T-helper 2 cell treated with Interferon-gamma antibody and Interleukin-4, amounts not matched to agents 5 μg/mL and 100 μg/mL, for 36 hours (primary cell): ENCODE measurements around the gene HTN3.
"Not testable (repeated sequence)": the region's sequence is repeated elsewhere in the genome, so short reads cannot be mapped to it uniquely, and the experiment has no call there.

Experiments used
- DNase-seq: peaks from one replicate; pipeline ENCODE4 v3.0.0; 2021; ENCODE audit warnings: low spot score
- H3K27ac Mint-ChIP-seq: one replicate; pipeline ENCODE4 v1.8.0; 2021; ENCODE audit warnings: mild to moderate bottlenecking, mixed read lengths
- H3K27me3 Mint-ChIP-seq: one replicate; pipeline ENCODE4 v1.8.0; 2021; ENCODE audit warnings: low read depth, mixed read lengths
- H3K36me3 Mint-ChIP-seq: one replicate; pipeline ENCODE4 v1.8.0; 2021; ENCODE audit warnings: low read depth, mixed read lengths
- H3K4me1 Mint-ChIP-seq: one replicate; pipeline ENCODE4 v1.8.0; 2021; ENCODE audit warnings: low read depth, mixed read lengths
- H3K4me3 Mint-ChIP-seq: one replicate; pipeline ENCODE4 v1.8.0; 2022; ENCODE audit warnings: mild to moderate bottlenecking, moderate library complexity, mixed read lengths
- H3K9me3 Mint-ChIP-seq: one replicate; pipeline ENCODE4 v1.8.0; 2021; ENCODE audit warnings: mixed read lengths

HTN3 gene

DNA sequence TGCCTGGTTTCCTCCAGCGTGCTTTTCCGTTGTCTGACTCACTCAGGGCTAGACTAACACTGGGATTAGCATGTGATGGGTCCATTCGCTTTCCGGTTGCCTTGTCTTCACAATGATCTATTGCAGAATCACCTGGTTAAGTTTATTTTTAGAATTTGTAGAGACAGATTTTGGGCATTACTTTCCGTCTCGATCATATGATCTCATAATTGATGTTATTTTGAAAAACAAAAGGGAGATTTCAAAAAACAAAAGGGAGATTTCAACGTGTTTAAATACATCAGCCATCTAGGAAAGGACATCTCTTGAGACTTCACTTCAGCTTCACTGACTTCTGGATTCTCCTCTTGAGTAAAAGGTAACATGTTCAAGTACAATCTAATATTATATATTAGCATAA is at the start of gene HTN3:
HTN3 (plus strand) TSS at position 301 of the 400 bp plus-strand sequence. CDS start 2,282 bp downstream, outside the sequence.
- H3K36me3 Mint-ChIP-seq, H3K27ac Mint-ChIP-seq, H3K4me3 Mint-ChIP-seq, DNase-seq, H3K27me3 Mint-ChIP-seq, H3K9me3 Mint-ChIP-seq, H3K4me1 Mint-ChIP-seq: not testable (repeated sequence)

DNA sequence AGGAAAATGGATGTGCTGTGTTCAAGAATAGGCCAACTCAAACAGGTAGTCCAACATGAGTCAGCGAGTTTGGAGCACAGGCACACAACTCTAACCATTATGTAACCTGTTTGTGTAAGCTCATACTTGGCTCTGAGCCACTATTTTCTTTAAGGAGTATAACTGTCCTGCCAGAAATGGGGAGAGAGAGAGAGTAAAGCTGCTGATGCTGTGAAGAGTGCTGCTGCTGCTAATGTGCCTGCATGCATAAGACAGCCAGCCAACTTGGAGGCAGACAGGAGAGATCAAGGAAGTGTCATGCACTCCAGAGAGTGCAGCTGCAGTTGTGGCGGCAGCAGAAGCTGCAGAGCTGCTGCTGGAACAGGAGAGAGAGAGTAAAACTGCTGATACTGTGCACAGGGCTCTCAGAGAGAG is 44.2 kb upstream of the HTN3 start:
- DNase-seq: no peak
- H3K36me3 Mint-ChIP-seq: no peaks in the 10 kb centered on the region
- no peak overlapping the region for H3K4me3 Mint-ChIP-seq
- no peaks in the 10 kb centered on the region for H3K4me1 Mint-ChIP-seq
- H3K27ac Mint-ChIP-seq: no peak overlapping the region
- no peaks in the 10 kb centered on the region for H3K27me3 Mint-ChIP-seq
- no peaks in the 10 kb centered on the region for H3K9me3 Mint-ChIP-seq

DNA sequence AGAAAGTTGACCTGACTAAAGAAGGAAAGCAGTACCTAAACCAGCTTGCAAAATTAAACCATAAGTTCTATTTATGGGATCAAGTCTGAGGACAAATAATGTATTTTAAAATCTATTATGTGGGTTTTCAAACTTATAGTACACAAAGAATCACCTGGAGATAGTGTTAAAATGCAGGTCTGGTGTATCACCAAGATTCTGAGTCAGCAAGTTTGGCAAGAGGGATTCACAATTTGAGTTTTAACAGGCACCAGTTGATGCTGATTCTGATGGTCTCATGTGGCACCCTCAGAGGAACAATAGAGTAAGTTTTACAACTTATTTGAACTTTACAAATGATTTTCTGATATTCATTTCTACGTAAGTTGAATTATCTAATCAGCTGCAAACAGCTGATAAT is 41.6 kb upstream of the HTN3 start:
- no peak overlapping the region for H3K4me3 Mint-ChIP-seq
- no peaks in the 10 kb centered on the region for H3K36me3 Mint-ChIP-seq
- H3K27me3 Mint-ChIP-seq: no peaks in the 10 kb centered on the region
- H3K9me3 Mint-ChIP-seq: no peaks in the 10 kb centered on the region
- H3K27ac Mint-ChIP-seq: no peak overlapping the region
- DNase-seq: no peak
- H3K4me1 Mint-ChIP-seq: no peaks in the 10 kb centered on the region

DNA sequence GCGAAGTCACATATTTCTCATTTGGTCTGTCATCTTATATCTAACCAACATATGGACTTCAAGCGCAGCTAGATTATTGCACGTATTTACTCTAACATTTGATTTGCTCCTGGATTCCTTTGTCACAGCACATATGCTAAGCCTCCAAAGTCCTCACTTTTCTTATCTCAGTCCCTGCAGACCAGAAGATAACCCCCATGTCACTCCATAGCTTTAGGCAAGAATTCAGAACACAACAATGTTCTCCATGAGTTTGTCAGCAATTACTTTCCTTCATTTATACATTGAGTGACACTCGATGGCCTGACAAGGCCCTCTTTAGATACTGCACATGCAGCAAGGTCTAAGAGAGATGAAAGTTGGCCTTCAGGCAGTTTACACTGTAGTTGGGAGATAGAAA is 37.2 kb upstream of the HTN3 start:
- peaks cover 3% of the 10 kb centered on the region for H3K27me3 Mint-ChIP-seq
- DNase-seq: no peak
- H3K4me3 Mint-ChIP-seq: no peak overlapping the region
- H3K4me1 Mint-ChIP-seq: no peaks in the 10 kb centered on the region
- H3K27ac Mint-ChIP-seq: no peak overlapping the region
- H3K36me3 Mint-ChIP-seq: no peaks in the 10 kb centered on the region
- H3K9me3 Mint-ChIP-seq: no peaks in the 10 kb centered on the region

DNA sequence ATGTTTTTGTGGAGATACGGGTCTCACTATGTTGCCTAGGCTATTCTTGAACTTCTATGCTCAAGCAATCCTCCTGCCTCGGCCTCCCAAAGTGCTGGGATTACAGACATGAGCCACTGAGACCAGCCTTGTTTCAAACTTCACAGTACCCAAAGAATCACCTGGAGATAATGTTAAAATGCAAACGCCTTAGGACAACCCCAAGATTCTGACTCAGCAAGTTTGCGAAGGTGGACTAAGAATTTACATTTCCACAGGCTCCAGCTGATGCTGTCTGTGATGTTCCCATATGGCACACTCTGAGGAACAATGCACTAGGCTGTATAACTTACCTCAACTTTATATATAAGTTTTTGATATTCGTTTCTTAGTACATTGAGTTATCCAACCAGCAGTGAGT is 33.5 kb upstream of the HTN3 start:
- no peak overlapping the region for H3K4me3 Mint-ChIP-seq
- no peaks in the 10 kb centered on the region for H3K9me3 Mint-ChIP-seq
- no peak overlapping the region for H3K27ac Mint-ChIP-seq
- H3K27me3 Mint-ChIP-seq: peaks cover 6% of the 10 kb centered on the region
- DNase-seq: no peak
- peaks cover 2% of the 10 kb centered on the region for H3K4me1 Mint-ChIP-seq
- H3K36me3 Mint-ChIP-seq: no peaks in the 10 kb centered on the region

DNA sequence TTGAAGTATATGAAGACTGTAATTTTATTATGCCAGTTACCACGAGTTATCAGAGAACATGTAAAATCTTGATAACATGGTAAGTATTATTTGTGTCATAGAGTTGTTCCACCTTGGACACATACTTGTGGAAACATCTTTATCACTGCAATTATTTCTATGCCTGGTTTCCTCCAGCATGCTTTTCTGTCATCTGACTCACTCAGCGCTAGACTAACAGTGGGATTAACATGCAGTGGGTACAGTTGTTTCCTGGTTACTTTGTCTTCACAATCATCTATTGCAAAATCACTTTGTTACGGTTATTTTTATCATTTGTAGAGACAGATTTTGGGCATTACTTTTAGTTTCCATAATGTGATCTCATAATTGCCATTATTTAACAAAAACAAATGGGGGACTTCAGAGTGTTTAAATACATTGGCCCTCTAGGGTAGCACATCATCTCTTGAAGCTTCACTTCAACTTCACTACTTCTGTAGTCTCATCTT is 32.7 kb upstream of the HTN3 start, which contains the start of gene STATH:
STATH (plus strand) TSS at position 441 of the 491 bp plus-strand sequence. CDS start 2,472 bp downstream, outside the sequence.
- no peak within 1 kb of the TSS for H3K27ac Mint-ChIP-seq
- no peak for DNase-seq
- H3K9me3 Mint-ChIP-seq: no peaks in the 10 kb centered on the region
- peaks cover 2% of the 10 kb centered on the region for H3K4me1 Mint-ChIP-seq
- no peak within 1 kb of the TSS for H3K4me3 Mint-ChIP-seq
- no peaks in the 10 kb centered on the region for H3K36me3 Mint-ChIP-seq
- peaks cover 6% of the 10 kb centered on the region for H3K27me3 Mint-ChIP-seq

DNA sequence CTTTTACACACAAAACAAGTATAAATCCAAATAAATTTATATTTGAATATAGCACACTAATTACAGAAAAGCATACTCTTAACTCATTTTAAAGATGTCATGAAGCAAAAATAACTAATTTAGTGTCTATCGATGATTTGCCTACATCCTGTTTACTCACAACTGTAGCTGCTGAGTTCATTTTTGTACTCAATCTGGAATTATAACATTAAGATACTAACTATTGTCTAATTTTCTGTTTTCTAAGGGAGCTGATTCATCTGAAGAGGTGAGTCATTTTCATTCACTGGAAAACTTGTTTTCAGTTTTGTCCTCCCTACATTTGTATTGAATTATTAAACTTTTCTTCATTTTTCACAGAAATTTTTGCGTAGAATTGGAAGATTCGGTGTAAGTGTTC is 28.8 kb upstream of the HTN3 start:
- peaks cover 3% of the 10 kb centered on the region for H3K27me3 Mint-ChIP-seq
- no peak overlapping the region for H3K4me3 Mint-ChIP-seq

DNA sequence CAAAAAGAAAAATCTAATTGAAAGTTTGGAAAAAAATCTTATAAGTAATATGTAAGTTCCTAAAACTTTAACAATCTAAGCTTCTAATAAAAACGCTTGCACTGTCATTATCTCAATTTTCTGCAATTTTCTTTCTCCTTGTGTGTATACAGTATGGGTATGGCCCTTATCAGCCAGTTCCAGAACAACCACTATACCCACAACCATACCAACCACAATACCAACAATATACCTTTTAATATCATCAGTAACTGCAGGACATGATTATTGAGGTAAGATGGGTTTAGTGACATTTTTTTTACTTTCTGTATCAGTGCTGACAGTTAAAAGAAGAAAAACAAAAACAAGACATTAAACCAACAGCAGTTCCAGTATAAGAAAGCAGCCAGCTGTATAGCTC is 27.5 kb upstream of the HTN3 start:
- peaks cover 3% of the 10 kb centered on the region for H3K27me3 Mint-ChIP-seq
- no peak overlapping the region for H3K4me3 Mint-ChIP-seq
- H3K27ac Mint-ChIP-seq: no peak overlapping the region
- no peaks in the 10 kb centered on the region for H3K36me3 Mint-ChIP-seq
- peaks cover 6% of the 10 kb centered on the region for H3K4me1 Mint-ChIP-seq
- no peak for DNase-seq
- no peaks in the 10 kb centered on the region for H3K9me3 Mint-ChIP-seq

More for the DNA sequence above, 28.8 kb upstream of the HTN3 start:
- no peak overlapping the region for H3K27ac Mint-ChIP-seq
- peaks cover 6% of the 10 kb centered on the region for H3K4me1 Mint-ChIP-seq
- H3K9me3 Mint-ChIP-seq: no peaks in the 10 kb centered on the region
- no peak for DNase-seq
- no peaks in the 10 kb centered on the region for H3K36me3 Mint-ChIP-seq

DNA sequence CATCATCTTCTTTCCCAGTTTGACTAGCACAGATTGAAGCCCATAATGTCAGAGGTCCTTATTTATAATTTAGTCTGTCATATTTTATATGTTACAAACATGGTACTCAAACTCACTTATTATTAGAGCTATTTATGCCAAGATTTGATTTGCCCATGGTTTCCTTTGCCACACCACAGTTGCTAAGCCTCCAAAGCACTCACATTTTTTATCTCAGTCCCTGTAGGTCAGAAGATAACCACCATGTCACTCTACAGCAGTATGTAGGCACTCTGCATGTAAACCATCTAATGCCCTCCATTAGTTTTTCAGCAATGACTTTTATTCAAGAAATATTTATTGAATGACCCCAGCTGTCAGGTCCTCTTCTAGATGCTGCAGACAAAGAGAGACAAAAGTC is 25.8 kb upstream of the HTN3 start:
- Mint-ChIP-seq H3K9me3 (no peaks in the 10 kb centered on the region), H3K4me1 (peaks cover 6% of the 10 kb centered on the region), H3K27ac (no peak overlapping the region), H3K27me3 (peaks cover 3% of the 10 kb centered on the region), H3K36me3 (no peaks in the 10 kb centered on the region), H3K4me3 (no peak overlapping the region)
- DNase-seq: no peak

DNA sequence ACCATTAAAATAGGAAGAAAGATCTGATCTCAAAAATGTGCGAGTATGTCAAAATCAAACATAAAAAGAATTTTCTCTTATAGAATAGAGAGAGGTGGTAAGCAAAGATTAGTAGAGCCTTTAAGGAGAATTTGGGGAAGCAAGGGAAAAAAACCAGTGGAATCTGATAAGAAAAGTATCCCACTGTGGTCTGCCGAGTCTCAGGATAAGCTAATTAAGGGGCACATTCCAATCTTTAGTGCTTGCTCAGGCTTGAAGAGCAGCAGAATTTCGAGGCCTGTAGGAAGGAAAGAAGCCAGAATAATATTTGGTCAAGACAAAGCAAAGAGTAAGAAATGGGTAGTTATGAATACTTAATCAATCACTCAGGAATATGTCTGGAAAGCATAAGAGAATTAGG is 19.5 kb upstream of the HTN3 start:
- Mint-ChIP-seq H3K4me1 (no peaks in the 10 kb centered on the region), H3K9me3 (no peaks in the 10 kb centered on the region), H3K27ac (no peak overlapping the region), H3K4me3 (no peak overlapping the region), H3K27me3 (no peaks in the 10 kb centered on the region), H3K36me3 (no peaks in the 10 kb centered on the region)
- DNase-seq: no peak

DNA sequence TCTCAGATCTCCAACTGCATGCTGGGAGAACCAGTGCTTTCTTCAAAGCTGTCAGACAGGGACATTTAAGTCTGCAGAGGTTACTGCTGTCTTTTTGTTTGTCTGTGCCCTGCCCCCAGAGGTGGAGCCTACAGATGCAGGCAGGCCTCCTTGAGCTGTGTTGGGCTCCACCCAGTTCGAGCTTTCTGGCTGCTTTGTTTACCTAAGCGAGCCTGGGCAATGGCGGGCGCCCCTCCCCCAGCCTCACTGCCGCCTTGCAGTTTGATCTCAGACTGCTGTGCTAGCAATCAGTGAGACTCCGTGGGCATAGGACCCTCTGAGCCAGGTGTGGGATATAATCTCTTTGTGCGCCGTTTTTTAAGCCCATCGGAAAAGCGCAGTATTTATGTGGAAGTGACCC is 9.3 kb upstream of the HTN3 start:
- H3K4me3 Mint-ChIP-seq, H3K27me3 Mint-ChIP-seq, H3K27ac Mint-ChIP-seq, H3K4me1 Mint-ChIP-seq, H3K9me3 Mint-ChIP-seq, H3K36me3 Mint-ChIP-seq, DNase-seq: not testable (repeated sequence)

DNA sequence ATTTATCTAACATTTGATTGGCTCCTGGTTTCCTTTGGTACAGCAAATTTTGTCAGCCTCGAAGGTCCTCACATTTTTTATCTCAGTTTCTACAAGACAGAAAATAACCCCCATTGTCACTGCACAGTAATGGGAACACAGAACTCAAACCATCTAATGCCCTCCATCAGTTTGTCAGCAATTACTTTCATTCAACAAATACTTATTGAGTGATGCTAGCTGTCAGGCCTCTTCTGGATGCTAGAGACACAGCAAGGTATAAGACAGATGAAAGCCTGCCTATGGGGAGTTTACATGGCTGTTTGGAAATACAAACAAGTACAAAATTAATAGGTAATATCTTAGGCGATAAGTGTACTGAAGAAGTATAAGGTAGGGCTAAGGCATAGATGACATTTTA is 5.0 kb upstream of the HTN3 start:
- Mint-ChIP-seq H3K36me3 (no peaks in the 10 kb centered on the region), H3K4me3 (no peak overlapping the region), H3K27me3 (no peaks in the 10 kb centered on the region), H3K9me3 (no peaks in the 10 kb centered on the region), H3K27ac (no peak overlapping the region), H3K4me1 (no peaks in the 10 kb centered on the region)
- no peak for DNase-seq

DNA sequence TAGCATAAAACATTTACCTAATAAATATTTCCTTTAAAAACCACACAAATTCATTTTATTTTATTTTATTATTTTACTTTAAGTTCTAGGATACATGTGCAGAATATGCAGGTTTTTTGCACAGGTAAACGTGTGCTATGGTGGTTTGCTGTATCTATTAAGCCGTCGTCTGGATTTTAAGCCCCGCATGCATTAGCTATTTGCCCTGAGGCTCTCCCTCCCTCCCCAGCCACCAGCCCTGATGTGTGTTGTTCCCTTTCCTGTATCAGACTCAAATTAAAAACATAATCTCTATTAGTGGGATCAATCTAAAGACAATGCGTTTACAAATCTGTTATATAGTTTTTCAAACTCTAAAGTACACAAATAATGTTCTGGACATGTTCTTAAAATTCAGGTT is 1.2 kb upstream of the HTN3 start:
- Mint-ChIP-seq H3K4me3 (no peak overlapping the region), H3K4me1 (no peaks in the 10 kb centered on the region), H3K9me3 (no peaks in the 10 kb centered on the region), H3K36me3 (no peaks in the 10 kb centered on the region), H3K27me3 (no peaks in the 10 kb centered on the region), H3K27ac (no peak overlapping the region)
- no peak for DNase-seq

DNA sequence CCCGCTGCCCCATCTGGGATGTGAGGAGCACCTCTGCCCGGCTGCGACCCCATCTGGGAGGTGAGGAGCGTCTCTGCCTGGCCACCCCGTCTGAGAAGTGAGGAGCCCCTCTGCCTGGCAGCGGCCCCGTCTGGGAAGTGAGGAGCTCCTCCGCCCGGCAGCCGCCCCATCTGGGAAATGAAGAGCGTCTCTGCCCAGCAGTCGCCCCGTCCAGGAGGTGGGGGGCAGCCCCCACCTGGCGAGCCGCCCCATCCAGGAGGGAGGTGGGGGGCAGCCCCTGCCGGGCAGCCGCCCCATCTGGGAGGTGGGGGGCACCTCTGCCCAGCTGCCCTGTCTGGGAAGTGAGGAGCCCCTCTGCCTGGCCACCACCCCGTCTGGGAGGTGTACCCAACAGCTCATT is 9.3 kb downstream of the HTN3 start:
- not testable (repeated sequence) for H3K4me3 Mint-ChIP-seq, DNase-seq, H3K36me3 Mint-ChIP-seq, H3K27me3 Mint-ChIP-seq, H3K27ac Mint-ChIP-seq, H3K9me3 Mint-ChIP-seq, H3K4me1 Mint-ChIP-seq

DNA sequence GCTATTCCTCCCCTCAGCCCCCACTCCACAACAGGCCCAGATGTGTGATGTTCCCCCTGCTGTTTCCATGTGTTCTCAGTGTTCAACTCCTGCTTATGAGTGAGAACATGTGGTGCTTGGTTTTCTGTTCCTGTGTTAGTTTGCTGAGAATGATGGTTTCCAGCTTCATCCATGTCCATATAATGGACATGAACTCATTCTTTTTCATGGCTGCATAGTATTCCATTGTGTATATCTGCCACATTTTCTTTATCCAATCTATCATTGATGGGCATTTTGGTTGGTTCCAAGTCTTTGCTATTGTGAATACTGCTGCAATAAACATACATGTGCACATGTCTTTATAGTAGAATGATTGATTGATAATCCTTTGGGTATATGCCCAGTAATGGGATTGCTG is 11.7 kb downstream of the HTN3 start:
- H3K27ac Mint-ChIP-seq, H3K4me1 Mint-ChIP-seq, H3K27me3 Mint-ChIP-seq, H3K4me3 Mint-ChIP-seq, H3K36me3 Mint-ChIP-seq, H3K9me3 Mint-ChIP-seq, DNase-seq: not testable (repeated sequence)
